ENCODE data around the gene PCDHGB4.
"Not testable (repeated sequence)": the region's sequence is repeated elsewhere in the genome, so short reads cannot be mapped to it uniquely, and the experiment has no call there.

Gene PCDHGB4

GRCh38 chr5:141432726-141433125 lies 45.2 kb downstream of the PCDHGB4 start:
- not testable (repeated sequence) for DNase-seq

DNA sequence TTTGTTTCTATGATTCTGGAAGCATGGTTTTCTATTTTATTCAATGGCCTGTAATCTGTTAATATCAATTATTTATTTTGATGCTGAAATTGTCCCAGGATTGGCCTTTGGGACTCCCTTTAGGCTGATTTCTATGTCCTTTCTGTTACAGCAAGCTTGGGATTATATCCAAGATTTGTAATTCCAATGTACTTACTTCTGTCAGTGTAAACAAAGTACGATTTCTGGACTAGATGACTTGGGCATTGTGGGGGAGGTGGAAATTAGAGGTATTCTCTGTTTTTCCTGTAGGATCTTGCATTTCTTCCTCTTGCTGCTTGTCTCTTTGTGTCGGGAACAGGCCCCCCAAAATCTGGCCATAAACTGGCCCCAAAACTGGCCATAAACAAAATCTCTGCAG lies 46.5 kb downstream of the PCDHGB4 start:
- no peak for DNase-seq

GRCh38 chr5:141437221-141437620 lies 49.7 kb downstream of the PCDHGB4 start:
- no peak for DNase-seq

GRCh38 chr5:141439411-141440141 lies 52.1 kb downstream of the PCDHGB4 start:
- DNase-seq = no peak

Data from stimulated activated CD4-positive, alpha-beta T cell treated with anti-CD3 and anti-CD28 coated beads, Interleukin-1b, Interleukin-23, amount 100 ng/mL, for 48 hours (primary cell).